ENCODE results near the gene DOK7.
A peak's percentile ranks its signal among the peaks of the same experiment; 100 is the strongest.
"Not testable (repeated sequence)": the region's sequence is repeated elsewhere in the genome, so short reads cannot be mapped to it uniquely, and the experiment has no call there.

DOK7 gene

GRCh38 chr4:3442460-3442958 lies 20.6 kb upstream of the DOK7 start:
- no peak for DNase-seq (ENCODE audit: low read depth in 4 of 4, low spot score in 1 of 4)

- peak; percentile 24 to 50 (median 44) for DNase-seq (ENCODE audit: low read depth in 4 of 4, low spot score in 1 of 4)
Measured at GRCh38 chr4:3442959-3443749, 20.0 kb upstream of the DOK7 start.

- DNase-seq (ENCODE audit: low read depth in 4 of 4, low spot score in 1 of 4) = no peak
Measured at GRCh38 chr4:3443750-3444309, 19.3 kb upstream of the DOK7 start.

GRCh38 chr4:3444351-3445110 lies 18.6 kb upstream of the DOK7 start:
- no peak for DNase-seq (ENCODE audit: low read depth in 4 of 4, low spot score in 1 of 4)

GRCh38 chr4:3445111-3445820 lies 17.8 kb upstream of the DOK7 start:
- no peak for DNase-seq (ENCODE audit: low read depth in 4 of 4, low spot score in 1 of 4)

- no peak for DNase-seq (ENCODE audit: low read depth in 4 of 4, low spot score in 1 of 4)
Measured at GRCh38 chr4:3445829-3446545, 17.1 kb upstream of the DOK7 start.

- DNase-seq (ENCODE audit: low read depth in 4 of 4, low spot score in 1 of 4) = no peak
Measured at GRCh38 chr4:3446631-3447320, 16.3 kb upstream of the DOK7 start.

GRCh38 chr4:3447431-3448395 lies 15.4 kb upstream of the DOK7 start:
- no peak for DNase-seq (ENCODE audit: low read depth in 4 of 4, low spot score in 1 of 4)

GRCh38 chr4:3449047-3449573 lies 14.0 kb upstream of the DOK7 start:
- no peak for DNase-seq (ENCODE audit: low read depth in 4 of 4, low spot score in 1 of 4)

- no peak for DNase-seq (ENCODE audit: low read depth in 4 of 4, low spot score in 1 of 4)
Measured at GRCh38 chr4:3449574-3450534, 13.3 kb upstream of the DOK7 start.

- DNase-seq (ENCODE audit: low read depth in 4 of 4, low spot score in 1 of 4) = no peak
Measured at GRCh38 chr4:3450643-3451042, 12.5 kb upstream of the DOK7 start.

- DNase-seq (ENCODE audit: low read depth in 4 of 4, low spot score in 1 of 4) = no peak
Measured at GRCh38 chr4:3451956-3452355, 11.2 kb upstream of the DOK7 start.

GRCh38 chr4:3452376-3452775 lies 10.7 kb upstream of the DOK7 start:
- no peak for DNase-seq (ENCODE audit: low read depth in 4 of 4, low spot score in 1 of 4)

GRCh38 chr4:3455596-3455995 lies 7.5 kb upstream of the DOK7 start:
- not testable (repeated sequence) for DNase-seq (ENCODE audit: low read depth in 4 of 4, low spot score in 1 of 4)

- no peak for DNase-seq (ENCODE audit: low read depth in 4 of 4, low spot score in 1 of 4)
Measured at GRCh38 chr4:3458371-3458770, 4.7 kb upstream of the DOK7 start.

- not testable (repeated sequence) for DNase-seq (ENCODE audit: low read depth in 4 of 4, low spot score in 1 of 4)
Measured at GRCh38 chr4:3459156-3459555, 4.0 kb upstream of the DOK7 start.

- DNase-seq (ENCODE audit: low read depth in 4 of 4, low spot score in 1 of 4) = no peak
Measured at GRCh38 chr4:3460926-3461325, 2.2 kb upstream of the DOK7 start.
